Measurements from ENCODE around the gene RPS27L. TPM values are rescaled to one million over a fixed set of nuclear protein-coding genes. Genes with fewer than 3 reads are reported as not detected.

The RPS27L gene
- total RNA-seq, 3 donors from 2014 or later = 121 to 200 (median 152) TPM

GRCh38 chr15:63186065-63186464 lies 28.8 kb upstream of the RPS27L start:
- H3K4me1 ChIP-seq = no peaks in the 10 kb centered on the region
- intact Hi-C loops (cut with DNase I; ENCODE audit: low total_unique reads) = no loop called here
- H3K36me3 ChIP-seq = no peaks in the 10 kb centered on the region
- H3K27me3 ChIP-seq = no peaks in the 10 kb centered on the region
- no peaks in the 10 kb centered on the region for H3K9me3 ChIP-seq
- no peak for DNase-seq (ENCODE audit: low spot score in 2 of 2)
- no peak for TF ChIP-seq POLR2A (IDR thresholded peaks at IDR 0.05)
- no peak for TF ChIP-seq CTCF (IDR thresholded peaks at IDR 0.05)
- no peak for TF ChIP-seq POLR2AphosphoS5 (IDR thresholded peaks at IDR 0.05)
- H3K27ac ChIP-seq = peak overlapping the region; percentile 22 to 29
- no peak overlapping the region for H3K4me3 ChIP-seq

GRCh38 chr15:63185206-63185605 lies 27.9 kb upstream of the RPS27L start:
- Histone ChIP-seq H3K36me3 (no peaks in the 10 kb centered on the region), H3K27me3 (no peaks in the 10 kb centered on the region), H3K27ac (no peak overlapping the region), H3K9me3 (no peaks in the 10 kb centered on the region), H3K4me3 (no peak overlapping the region), H3K4me1 (no peaks in the 10 kb centered on the region)
- DNase-seq (ENCODE audit: low spot score in 2 of 2) = no peak
- intact Hi-C loops (cut with DNase I; ENCODE audit: low total_unique reads) = no loop called here
- no peak for TF ChIP-seq POLR2A (IDR thresholded peaks at IDR 0.05)
- no peak for TF ChIP-seq POLR2AphosphoS5 (IDR thresholded peaks at IDR 0.05)
- no peak for TF ChIP-seq CTCF (IDR thresholded peaks at IDR 0.05)

DNA sequence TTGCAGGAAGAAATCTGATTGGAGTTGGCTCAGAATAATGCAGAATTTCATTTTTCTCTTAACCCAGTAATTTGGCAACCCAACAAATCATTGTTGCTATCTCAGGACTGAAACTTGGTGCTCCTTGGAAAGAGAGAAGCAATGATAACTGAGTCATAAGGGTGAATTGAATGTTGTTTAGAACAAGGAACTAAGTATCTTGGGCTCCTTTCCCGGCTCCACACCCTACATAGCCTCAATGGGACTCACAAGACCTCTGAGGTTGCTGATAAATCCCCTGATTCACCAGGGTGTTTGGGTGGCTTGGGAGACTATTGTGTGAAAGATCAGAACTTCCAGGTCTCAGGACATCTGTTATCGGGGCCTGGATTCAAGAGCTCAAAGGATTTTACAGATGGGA lies 24.4 kb upstream of the RPS27L start:
- H3K9me3 ChIP-seq = no peaks in the 10 kb centered on the region
- no peak overlapping the region for H3K4me3 ChIP-seq
- intact Hi-C loops (cut with DNase I; ENCODE audit: low total_unique reads) = no loop called here
- no peaks in the 10 kb centered on the region for H3K36me3 ChIP-seq
- DNase-seq (ENCODE audit: low spot score in 2 of 2) = no peak
- no peaks in the 10 kb centered on the region for H3K27me3 ChIP-seq
- TF ChIP-seq POLR2AphosphoS5 (IDR thresholded peaks at IDR 0.05) (no peak), POLR2A (IDR thresholded peaks at IDR 0.05) (no peak), CTCF (IDR thresholded peaks at IDR 0.05) (no peak)
- no peaks in the 10 kb centered on the region for H3K4me1 ChIP-seq
- no peak overlapping the region for H3K27ac ChIP-seq

GRCh38 chr15:63180746-63181145 lies 23.5 kb upstream of the RPS27L start:
- no peak for TF ChIP-seq POLR2AphosphoS5 (IDR thresholded peaks at IDR 0.05)
- TF ChIP-seq POLR2A (IDR thresholded peaks at IDR 0.05) = no peak
- no peak for TF ChIP-seq CTCF (IDR thresholded peaks at IDR 0.05)
- Histone ChIP-seq H3K36me3 (no peaks in the 10 kb centered on the region), H3K27me3 (no peaks in the 10 kb centered on the region), H3K9me3 (no peaks in the 10 kb centered on the region), H3K27ac (no peak overlapping the region), H3K4me1 (no peaks in the 10 kb centered on the region), H3K4me3 (no peak overlapping the region)
- DNase-seq (ENCODE audit: low spot score in 2 of 2) = no peak
- intact Hi-C loops (cut with DNase I; ENCODE audit: low total_unique reads) = no loop called here

- TF ChIP-seq POLR2AphosphoS5 (IDR thresholded peaks at IDR 0.05) (no peak), POLR2A (IDR thresholded peaks at IDR 0.05) (no peak), CTCF (IDR thresholded peaks at IDR 0.05) (no peak)
- Histone ChIP-seq H3K27me3 (no peaks in the 10 kb centered on the region), H3K4me1 (no peaks in the 10 kb centered on the region), H3K4me3 (no peak overlapping the region), H3K9me3 (no peaks in the 10 kb centered on the region), H3K36me3 (no peaks in the 10 kb centered on the region), H3K27ac (no peak overlapping the region)
- intact Hi-C loops (cut with DNase I; ENCODE audit: low total_unique reads) = no loop called here
- DNase-seq (ENCODE audit: low spot score in 2 of 2) = no peak
Measured at GRCh38 chr15:63178034-63178433, 20.8 kb upstream of the RPS27L start.
